Activated naive CD8-positive, alpha-beta T cell (primary cell): Measurements from ENCODE around the gene DACH2.

ENCODE experiments used
- H3K27ac Mint-ChIP-seq: one replicate; pipeline ENCODE4 v1.8.0; 2021; ENCODE audit warnings: mixed read lengths
- H3K27me3 Mint-ChIP-seq: one replicate; pipeline ENCODE4 v1.8.0; 2021; ENCODE audit warnings: mixed read lengths
- H3K36me3 Mint-ChIP-seq: one replicate; pipeline ENCODE4 v1.8.0; 2021; ENCODE audit warnings: mixed read lengths
- H3K4me1 Mint-ChIP-seq: one replicate; pipeline ENCODE4 v1.8.0; 2021; ENCODE audit warnings: low read depth, mixed read lengths
- H3K4me3 Mint-ChIP-seq: one replicate; pipeline ENCODE4 v1.8.0; 2021; ENCODE audit warnings: mild to moderate bottlenecking, mixed read lengths
- H3K9me3 Mint-ChIP-seq: one replicate; pipeline ENCODE4 v1.8.0; 2021; ENCODE audit warnings: low read depth, mixed read lengths

DACH2 gene

DNA sequence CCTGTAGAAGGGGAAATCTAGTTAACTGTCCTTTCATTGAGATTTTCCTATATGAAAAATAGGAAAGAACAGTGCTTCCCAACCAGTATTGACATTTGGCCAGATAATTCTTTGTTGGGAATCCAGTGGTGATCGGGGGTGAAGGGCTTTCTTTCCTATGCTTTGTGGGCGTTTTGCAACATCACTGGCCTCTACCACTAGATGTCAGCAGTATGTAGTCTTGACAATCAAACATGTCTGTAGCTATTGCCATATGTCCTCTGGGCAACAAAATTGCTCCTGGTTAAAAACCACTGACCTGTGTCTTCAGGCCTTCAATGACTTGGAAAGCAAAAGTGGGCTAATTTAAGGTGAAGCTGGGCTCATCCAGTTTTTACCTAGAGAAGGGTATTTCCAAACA, 658.5 kb downstream of the DACH2 start:
- H3K9me3 Mint-ChIP-seq, result peaks cover 4% of the 10 kb centered on the region
- no peaks in the 10 kb centered on the region for H3K4me1 Mint-ChIP-seq
- H3K36me3 Mint-ChIP-seq, result no peaks in the 10 kb centered on the region
- H3K4me3 Mint-ChIP-seq, result no peak overlapping the region
- no peak overlapping the region for H3K27ac Mint-ChIP-seq
- no peaks in the 10 kb centered on the region for H3K27me3 Mint-ChIP-seq

DNA sequence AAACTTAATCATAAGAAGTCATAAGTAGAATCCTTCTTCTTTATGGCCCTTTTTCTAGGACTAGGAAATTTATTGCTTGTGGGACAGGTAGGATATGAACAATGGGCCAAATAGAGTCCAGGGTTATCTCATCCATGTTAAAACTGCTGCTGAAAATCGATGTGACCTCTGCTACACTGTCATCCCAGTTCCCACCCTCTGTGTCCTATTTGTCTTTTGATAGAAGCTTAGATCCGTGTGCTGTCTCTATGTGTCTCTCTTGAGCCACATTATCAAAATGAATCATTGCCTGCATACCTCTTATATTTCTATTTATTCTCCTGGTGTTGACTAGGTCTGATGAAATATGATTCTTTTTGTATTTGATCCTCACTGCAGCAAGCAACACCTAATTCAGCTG, 661.4 kb downstream of the DACH2 start:
- Mint-ChIP-seq H3K4me1 (no peaks in the 10 kb centered on the region), H3K27me3 (no peaks in the 10 kb centered on the region), H3K4me3 (no peak overlapping the region), H3K36me3 (no peaks in the 10 kb centered on the region), H3K9me3 (peaks cover 4% of the 10 kb centered on the region), H3K27ac (no peak overlapping the region)

GRCh38 chrX:86829786-86830185, 681.5 kb downstream of the DACH2 start:
- no peak overlapping the region for H3K27ac Mint-ChIP-seq
- no peaks in the 10 kb centered on the region for H3K27me3 Mint-ChIP-seq
- H3K36me3 Mint-ChIP-seq, result no peaks in the 10 kb centered on the region
- no peak overlapping the region for H3K4me3 Mint-ChIP-seq
- H3K4me1 Mint-ChIP-seq, result no peaks in the 10 kb centered on the region
- H3K9me3 Mint-ChIP-seq, result no peaks in the 10 kb centered on the region

DNA sequence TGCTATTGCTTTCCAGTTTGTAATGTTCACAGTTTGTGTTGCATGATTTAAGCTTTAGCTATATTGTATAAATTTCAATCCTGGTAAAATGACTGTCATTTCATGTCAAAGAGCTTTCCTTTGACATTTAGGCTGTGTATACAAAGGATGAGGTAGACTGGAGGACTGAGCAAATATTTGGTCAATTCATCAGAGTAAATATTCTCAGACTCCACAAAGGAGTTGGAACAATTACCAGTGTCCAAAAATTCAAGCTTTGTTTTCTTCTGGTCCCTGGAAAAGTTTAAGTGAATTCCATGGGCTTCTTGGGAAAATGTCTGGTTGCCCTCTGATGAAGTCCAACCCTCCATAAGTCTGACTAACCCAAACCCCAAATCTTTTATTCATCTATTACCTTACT, 682.4 kb downstream of the DACH2 start:
- no peaks in the 10 kb centered on the region for H3K27me3 Mint-ChIP-seq
- H3K9me3 Mint-ChIP-seq, result no peaks in the 10 kb centered on the region
- H3K27ac Mint-ChIP-seq, result no peak overlapping the region
- H3K36me3 Mint-ChIP-seq, result no peaks in the 10 kb centered on the region
- no peaks in the 10 kb centered on the region for H3K4me1 Mint-ChIP-seq
- no peak overlapping the region for H3K4me3 Mint-ChIP-seq

- Mint-ChIP-seq H3K36me3 (no peaks in the 10 kb centered on the region), H3K4me3 (no peak overlapping the region), H3K27me3 (no peaks in the 10 kb centered on the region), H3K27ac (no peak overlapping the region), H3K4me1 (no peaks in the 10 kb centered on the region), H3K9me3 (no peaks in the 10 kb centered on the region)
Observed at GRCh38 chrX:86845101-86845500, 696.9 kb downstream of the DACH2 start.
